ENCODE data around the gene ATP2A1. TPM values are rescaled to one million over a fixed set of nuclear protein-coding genes. Genes with fewer than 3 reads are reported as not detected.

The ATP2A1 gene
- total RNA-seq, 1 donor from 2014 or later: 1.9 TPM

- no peak for DNase-seq (ENCODE audit: low spot score)
- Mint-ChIP-seq H3K4me1 (ENCODE audit: unreplicated experiment) (no peaks in the 10 kb centered on the region), H3K9me3 (ENCODE audit: unreplicated experiment) (no peaks in the 10 kb centered on the region), H3K4me3 (ENCODE audit: unreplicated experiment) (no peak overlapping the region), H3K36me3 (ENCODE audit: low read depth, unreplicated experiment) (no peaks in the 10 kb centered on the region), H3K27ac (ENCODE audit: unreplicated experiment) (peak overlapping the region; percentile 36), H3K27me3 (ENCODE audit: unreplicated experiment) (peaks cover 1% of the 10 kb centered on the region)
- TF ChIP-seq CTCF (IDR thresholded peaks at IDR 0.05; ENCODE audit: unreplicated experiment): no peak
Observed at GRCh38 chr16:28899882-28900590, 21.7 kb downstream of the ATP2A1 start.

GRCh38 chr16:28900601-28901000 is 22.3 kb downstream of the ATP2A1 start:
- DNase-seq (ENCODE audit: low spot score): no peak
- no peak overlapping the region for H3K27ac Mint-ChIP-seq (ENCODE audit: unreplicated experiment)
- no peaks in the 10 kb centered on the region for H3K4me1 Mint-ChIP-seq (ENCODE audit: unreplicated experiment)
- H3K9me3 Mint-ChIP-seq (ENCODE audit: unreplicated experiment): no peaks in the 10 kb centered on the region
- H3K27me3 Mint-ChIP-seq (ENCODE audit: unreplicated experiment): peaks cover 1% of the 10 kb centered on the region
- no peak for TF ChIP-seq CTCF (IDR thresholded peaks at IDR 0.05; ENCODE audit: unreplicated experiment)
- no peak overlapping the region for H3K4me3 Mint-ChIP-seq (ENCODE audit: unreplicated experiment)
- no peaks in the 10 kb centered on the region for H3K36me3 Mint-ChIP-seq (ENCODE audit: low read depth, unreplicated experiment)

- H3K27me3 Mint-ChIP-seq (ENCODE audit: unreplicated experiment): peaks cover 1% of the 10 kb centered on the region
- no peaks in the 10 kb centered on the region for H3K36me3 Mint-ChIP-seq (ENCODE audit: low read depth, unreplicated experiment)
- no peak for TF ChIP-seq CTCF (IDR thresholded peaks at IDR 0.05; ENCODE audit: unreplicated experiment)
Observed at GRCh38 chr16:28901862-28902261, 23.6 kb downstream of the ATP2A1 start.

GRCh38 chr16:28902909-28903308 is 24.6 kb downstream of the ATP2A1 start:
- Mint-ChIP-seq H3K36me3 (ENCODE audit: low read depth, unreplicated experiment) (no peaks in the 10 kb centered on the region), H3K4me3 (ENCODE audit: unreplicated experiment) (no peak overlapping the region), H3K4me1 (ENCODE audit: unreplicated experiment) (no peaks in the 10 kb centered on the region), H3K27me3 (ENCODE audit: unreplicated experiment) (peaks cover 1% of the 10 kb centered on the region), H3K27ac (ENCODE audit: unreplicated experiment) (no peak overlapping the region), H3K9me3 (ENCODE audit: unreplicated experiment) (no peaks in the 10 kb centered on the region)
- DNase-seq (ENCODE audit: low spot score): no peak
- TF ChIP-seq CTCF (IDR thresholded peaks at IDR 0.05; ENCODE audit: unreplicated experiment): no peak

More at GRCh38 chr16:28901862-28902261, 23.6 kb downstream of the ATP2A1 start:
- no peaks in the 10 kb centered on the region for H3K9me3 Mint-ChIP-seq (ENCODE audit: unreplicated experiment)
- no peaks in the 10 kb centered on the region for H3K4me1 Mint-ChIP-seq (ENCODE audit: unreplicated experiment)
- no peak overlapping the region for H3K4me3 Mint-ChIP-seq (ENCODE audit: unreplicated experiment)
- H3K27ac Mint-ChIP-seq (ENCODE audit: unreplicated experiment): no peak overlapping the region
- no peak for DNase-seq (ENCODE audit: low spot score)

GRCh38 chr16:28903344-28904042 is 25.2 kb downstream of the ATP2A1 start:
- Mint-ChIP-seq H3K4me1 (ENCODE audit: unreplicated experiment) (no peaks in the 10 kb centered on the region), H3K9me3 (ENCODE audit: unreplicated experiment) (no peaks in the 10 kb centered on the region), H3K27me3 (ENCODE audit: unreplicated experiment) (peaks cover 1% of the 10 kb centered on the region), H3K36me3 (ENCODE audit: low read depth, unreplicated experiment) (no peaks in the 10 kb centered on the region), H3K27ac (ENCODE audit: unreplicated experiment) (no peak overlapping the region), H3K4me3 (ENCODE audit: unreplicated experiment) (no peak overlapping the region)
- TF ChIP-seq CTCF (IDR thresholded peaks at IDR 0.05; ENCODE audit: unreplicated experiment): no peak
- no peak for DNase-seq (ENCODE audit: low spot score)

Data from endothelial cell (in vitro differentiated cells).